Liver (tissue), 9 donors: ENCODE results near the gene LRRC9. TPM values are rescaled to one million over a fixed set of nuclear protein-coding genes. Genes with fewer than 3 reads are reported as not detected.

Experiments used
- DNase-seq: peaks from one replicate; pipeline ENCODE4 v3.0.0-alpha.2; 2017; ENCODE audit warnings: low spot score
- H3K27ac ChIP-seq, 2 donors: one replicate each; pipeline ENCODE4 v1.7.0; 2013; ENCODE audit warnings: inconsistent platforms in 2 of 2, low read length in 2 of 2, control low read depth in 1 of 2, low read depth in 1 of 2, mild to moderate bottlenecking in 1 of 2
- H3K27me3 ChIP-seq, 4 donors: one replicate each; pipeline versions ENCODE4 v1.6.1 to v1.7.0; 2013; ENCODE audit warnings: low read length in 3 of 4, inconsistent platforms in 1 of 4, mild to moderate bottlenecking in 1 of 4, moderate library complexity in 1 of 4; ENCODE audit not compliant: control insufficient read depth in 4 of 4, insufficient read depth in 4 of 4
- H3K36me3 ChIP-seq, 4 donors: one replicate each; pipeline versions ENCODE4 v1.6.1 to v1.7.0; 2013; ENCODE audit warnings: low read length in 3 of 4, mild to moderate bottlenecking in 3 of 4, low read depth in 1 of 4, moderate library complexity in 1 of 4; ENCODE audit not compliant: control insufficient read depth in 4 of 4, insufficient read depth in 3 of 4
- H3K4me1 ChIP-seq, 4 donors: one replicate each; pipeline versions ENCODE4 v1.6.1 to v1.7.0; 2013; ENCODE audit warnings: low read length in 3 of 4, mild to moderate bottlenecking in 3 of 4, moderate library complexity in 1 of 4; ENCODE audit not compliant: control insufficient read depth in 4 of 4, insufficient read depth in 4 of 4
- H3K4me3 ChIP-seq, 3 donors: one replicate each; pipeline versions ENCODE4 v1.6.1 to v1.7.0; 2013; ENCODE audit warnings: low read length in 3 of 3, control low read depth in 1 of 3, low read depth in 1 of 3, mild to moderate bottlenecking in 1 of 3
- H3K9ac ChIP-seq, 2 donors: one replicate each; pipeline ENCODE4 v1.7.0; 2013; ENCODE audit warnings: low read length in 2 of 2, mild to moderate bottlenecking in 2 of 2, moderate library complexity in 2 of 2, control low read depth in 1 of 2, low read depth in 1 of 2
- H3K9me3 ChIP-seq, 4 donors: one replicate each; pipeline versions ENCODE4 v1.6.1 to v1.7.0; 2013; ENCODE audit warnings: low read length in 3 of 4; ENCODE audit not compliant: control insufficient read depth in 4 of 4
- ATF3 ChIP-seq: IDR thresholded peaks from 2 replicates; pipeline ENCODE4 v1.6.1; 2016; ENCODE audit warnings: antibody characterized with exemption
- CTCF ChIP-seq: fragments of 150-350 bp; IDR thresholded peaks from 2 replicates; pipeline ENCODE4 v1.5.1; 2017; ENCODE audit warnings: improper control_type of control experiment, low read depth, low read length; ENCODE audit not compliant: missing input control
- EGR1 ChIP-seq, 2 donors: IDR thresholded peaks; 2 replicates each; pipeline ENCODE4 v1.6.1; 2016 to 2018; ENCODE audit warnings: antibody characterized with exemption in 2 of 2, low read depth in 2 of 2
- FOXA1 ChIP-seq: IDR thresholded peaks from 2 replicates; pipeline ENCODE4 v1.6.1; 2016; ENCODE audit warnings: antibody characterized with exemption
- FOXA2 ChIP-seq: IDR thresholded peaks from 2 replicates; pipeline ENCODE4 v1.6.1; 2016; ENCODE audit warnings: antibody characterized with exemption
- GABPA ChIP-seq, 2 donors: IDR thresholded peaks in 1 of 2; conservative IDR thresholded peaks in 1 of 2; 2 replicates each; pipeline ENCODE4 v1.6.1; 2016; ENCODE audit warnings: antibody characterized with exemption in 2 of 2, mild to moderate bottlenecking in 1 of 2, moderate library complexity in 1 of 2
- HNF4A ChIP-seq, 2 donors: conservative IDR thresholded peaks; 2 replicates each; pipeline ENCODE4 v1.6.1; 2016; ENCODE audit warnings: antibody characterized with exemption in 2 of 2, mild to moderate bottlenecking in 2 of 2
- HNF4G ChIP-seq: IDR thresholded peaks from 2 replicates; pipeline ENCODE4 v1.6.1; 2016; ENCODE audit warnings: antibody characterized with exemption
- JUND ChIP-seq, 2 donors: IDR thresholded peaks; 2 replicates each; pipeline ENCODE4 v1.6.1; 2016; ENCODE audit warnings: antibody characterized with exemption in 2 of 2
- RAD21 ChIP-seq, 2 donors: IDR thresholded peaks; 2 replicates each; pipeline ENCODE4 v1.6.1; 2016; ENCODE audit warnings: antibody characterized with exemption in 2 of 2, mild to moderate bottlenecking in 2 of 2
- REST ChIP-seq: IDR thresholded peaks from 2 replicates; pipeline ENCODE4 v1.6.1; 2016; ENCODE audit warnings: antibody characterized with exemption, mild to moderate bottlenecking
- RXRA ChIP-seq, 2 donors: IDR thresholded peaks; 2 replicates each; pipeline ENCODE4 v1.6.1; 2017 to 2018; ENCODE audit warnings: antibody characterized with exemption in 2 of 2, mild to moderate bottlenecking in 1 of 2
- ZBTB33 ChIP-seq: IDR thresholded peaks from 2 replicates; pipeline ENCODE4 v1.6.1; 2016; ENCODE audit warnings: antibody characterized with exemption
- WGBS: extraction: QIAGEN DNeasy Blood & Tissue Kit; methylation state at CpG from one replicate; pipeline ENCODE4 v1.1.7; 2013; 5-methylcytosine and 5-hydroxymethylcytosine counted together
- polyA plus RNA-seq, 2 donors: library from polyadenylated mRNA; stranded (reverse) in 1 of 2; unstranded in 1 of 2; fragments of 200-250 nt in 1 of 2; fragments of >200 nt in 1 of 2; fragmentation: Nextera tagmentation in 1 of 2; extraction: Ambion mirVana in 1 of 2; gene quantifications; one replicate each; pipeline versions ENCODE4 v1.2.1 to v1.2.3, GENCODE V29; 2013 to 2015
- total RNA-seq, 2 donors: library from RNA; depleted of rRNA; stranded (reverse); fragments of >200 nt; gene quantifications; one replicate each; pipeline ENCODE4 v1.2.3, GENCODE V29; 2014
- donor health status: healthy.
- donor health status: healthy.
- donor health status: healthy.
- donor health status: healthy.
- donor health status: healthy.

LRRC9 gene
- total and polyA plus RNA-seq, 4 donors, result 0.14 to 0.32 TPM; not detected in 2

DNA sequence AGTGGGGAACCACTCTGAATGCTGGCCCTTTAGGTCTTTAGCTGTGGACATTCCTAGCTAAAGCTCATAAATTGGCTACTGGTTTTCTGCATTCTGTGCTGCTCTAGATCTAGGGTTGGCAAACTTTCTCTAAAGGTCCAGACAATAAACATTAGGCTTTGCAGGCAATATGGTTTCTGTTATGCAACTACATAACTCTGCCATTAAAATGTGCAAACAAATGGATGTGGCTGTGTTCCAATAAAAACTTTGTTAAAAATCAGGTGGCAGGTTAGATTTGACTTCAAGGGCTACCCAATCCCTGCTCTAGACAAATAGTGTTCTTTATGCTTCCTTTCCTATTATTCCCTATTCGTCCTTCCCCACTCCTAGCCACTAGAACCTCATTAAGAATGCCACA, 6.8 kb upstream of the LRRC9 start:
- H3K4me1 ChIP-seq, result no peaks in the 10 kb centered on the region
- no peak overlapping the region for H3K4me3 ChIP-seq
- TF ChIP-seq GABPA (IDR thresholded peaks at IDR 0.05 in 1 of 2, conservative IDR thresholded peaks at IDR 0.05 in 1 of 2), result no peak
- H3K27me3 ChIP-seq, result no peaks in the 10 kb centered on the region
- no peaks in the 10 kb centered on the region for H3K36me3 ChIP-seq
- no peak overlapping the region for H3K27ac ChIP-seq
- no peak for DNase-seq
- 77% methylated on average over 1 of the region's 1 CpG for WGBS
- no peaks in the 10 kb centered on the region for H3K9me3 ChIP-seq
- H3K9ac ChIP-seq, result no peak overlapping the region

GRCh38 chr14:59918824-59919569, 947 bp upstream of the LRRC9 start:
- DNase-seq, result peak; percentile 35
- 2% methylated on average over 18 of the region's 18 CpGs for WGBS
- peak overlapping the region in 1 of 2 donors; percentile 51 for H3K9ac ChIP-seq
- TF ChIP-seq CTCF, result peak; percentile 54
- TF ChIP-seq JUND (IDR thresholded peaks at IDR 0.05), result no peak
- peak; percentile 63 to 70 for TF ChIP-seq RAD21 (IDR thresholded peaks at IDR 0.05)
- no peak for TF ChIP-seq HNF4A (conservative IDR thresholded peaks at IDR 0.05)
- H3K9me3 ChIP-seq, result no peaks in the 10 kb centered on the region
- peaks cover 0 to 13% (median 4%) of the 10 kb centered on the region in 4 donors for H3K4me1 ChIP-seq
- H3K4me3 ChIP-seq, result peak overlapping the region; percentile 39 to 61 (median 60)
- H3K27ac ChIP-seq, result no peak overlapping the region
- H3K27me3 ChIP-seq, result no peaks in the 10 kb centered on the region
- H3K36me3 ChIP-seq, result no peaks in the 10 kb centered on the region

DNA sequence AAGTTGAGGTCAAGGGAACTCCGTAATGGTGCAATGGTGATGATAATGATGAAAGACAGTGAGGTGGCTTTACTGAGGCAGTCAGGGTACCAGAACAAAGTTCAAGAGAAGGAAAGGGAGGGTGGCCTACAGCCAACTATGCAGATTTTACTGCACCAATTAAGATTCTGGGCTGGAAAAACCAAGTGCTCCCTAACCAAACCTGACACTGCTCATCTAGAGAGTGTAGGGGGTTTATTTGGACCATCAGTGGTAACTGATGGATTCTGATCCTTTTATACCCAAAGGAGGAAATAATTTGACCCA, 387 bp downstream of the LRRC9 start:
- 18% methylated on average over 1 of the region's 1 CpG for WGBS
- Histone ChIP-seq H3K4me1 (peaks cover 0 to 13% (median 4%) of the 10 kb centered on the region in 4 donors), H3K9me3 (no peaks in the 10 kb centered on the region), H3K4me3 (peak overlapping the region in 1 of 3 donors; percentile 60), H3K36me3 (no peaks in the 10 kb centered on the region), H3K9ac (no peak overlapping the region), H3K27me3 (no peaks in the 10 kb centered on the region), H3K27ac (no peak overlapping the region)
- DNase-seq, result no peak
- TF ChIP-seq FOXA2 (no peak), ZBTB33 (no peak), EGR1 (IDR thresholded peaks at IDR 0.05; ENCODE audit: low read depth in 2 of 2) (no peak), REST (no peak), HNF4G (peak; percentile 6), HNF4A (conservative IDR thresholded peaks at IDR 0.05) (peak in 1 of 2 donors; percentile 39), RXRA (IDR thresholded peaks at IDR 0.05) (peak in 1 of 2 donors; percentile 28), ATF3 (no peak), FOXA1 (no peak), JUND (IDR thresholded peaks at IDR 0.05) (no peak)
